SH-SY5Y (cell line): ENCODE data around the gene FBLN2.

Source experiments
- GATA2 ChIP-seq: IDR thresholded peaks from 2 replicates; pipeline ENCODE4 v1.6.1; 2011; ENCODE audit warnings: mild to moderate bottlenecking, low read depth, low read length
- GATA3 ChIP-seq: IDR thresholded peaks from 2 replicates; pipeline ENCODE4 v1.6.1; 2011; ENCODE audit warnings: low read depth, mild to moderate bottlenecking, low read length, moderate library complexity

GRCh38 chr3:13683772-13684171 lies 134.8 kb downstream of the FBLN2 start:
- TF ChIP-seq GATA2 (no peak), GATA3 (no peak)
